Measurements from ENCODE around the gene CMIP. TPM values are rescaled to one million over a fixed set of nuclear protein-coding genes. Genes with fewer than 3 reads are reported as not detected.

Gene CMIP
- total RNA-seq, 4 donors from 2014 or later: 17.1 to 60.5 (median 39.7) TPM

- Histone ChIP-seq H3K4me1 (peaks cover 10 to 19% (median 13%) of the 10 kb centered on the region in 3 donors), H3K4me3 (no peak overlapping the region), H3K9me3 (no peaks in the 10 kb centered on the region), H3K27ac (no peak overlapping the region), H3K36me3 (no peaks in the 10 kb centered on the region), H3K27me3 (no peaks in the 10 kb centered on the region)
- intact Hi-C loops (cut with DNase I): loop anchor here (5.0 kb wide), 1 partner anchor 327 kb away; no protein-coding TSS in a partner anchor
- TF ChIP-seq POLR2A (IDR thresholded peaks at IDR 0.05) (no peak), CTCF (IDR thresholded peaks at IDR 0.05) (no peak)
- 86 to 91% methylated on average over 10 to 16 of the region's 16 CpGs for WGBS, 2 donors
- no peak for DNase-seq
Measured at GRCh38 chr16:81729451-81729850, 284.8 kb downstream of the CMIP start.

- no peaks in the 10 kb centered on the region for H3K36me3 ChIP-seq
- 0% methylated on average over 16 to 23 of the region's 47 CpGs for WGBS, 2 donors
- peak overlapping the region; percentile 28 to 58 (median 42) for H3K4me3 ChIP-seq
- H3K4me1 ChIP-seq: peaks cover 10 to 19% (median 13%) of the 10 kb centered on the region in 3 donors
- DNase-seq: no peak
- H3K9me3 ChIP-seq: no peaks in the 10 kb centered on the region
- TF ChIP-seq CTCF (IDR thresholded peaks at IDR 0.05): peak; percentile 60 to 81 (median 68)
- no peak for TF ChIP-seq POLR2A (IDR thresholded peaks at IDR 0.05)
- no peaks in the 10 kb centered on the region for H3K27me3 ChIP-seq
- intact Hi-C loops (cut with DNase I): loop anchor here (10.0 kb wide), 3 partner anchors 366 to 726 kb away; partner anchors contain the start of genes CENPN and CMC2
- peak overlapping the region; percentile 68 to 81 (median 80) for H3K27ac ChIP-seq
Measured at GRCh38 chr16:81730090-81731051, 285.8 kb downstream of the CMIP start.

- intact Hi-C loops (cut with DNase I): loop anchor here (10.0 kb wide), 3 partner anchors 367 to 727 kb away; partner anchors contain the start of genes CENPN and CMC2
- WGBS, 2 donors: 89 to 93% methylated on average over 6 of the region's 8 CpGs
- Histone ChIP-seq H3K4me1 (peaks cover 10 to 19% (median 13%) of the 10 kb centered on the region in 3 donors), H3K4me3 (no peak overlapping the region), H3K9me3 (no peaks in the 10 kb centered on the region), H3K27me3 (no peaks in the 10 kb centered on the region), H3K27ac (peak overlapping the region in 3 of 4 donors; percentile 16 to 81 (median 80)), H3K36me3 (no peaks in the 10 kb centered on the region)
- DNase-seq: no peak
- no peak for TF ChIP-seq POLR2A (IDR thresholded peaks at IDR 0.05)
- TF ChIP-seq CTCF (IDR thresholded peaks at IDR 0.05): no peak
Measured at GRCh38 chr16:81731649-81732048, 287.0 kb downstream of the CMIP start.

- H3K4me1 ChIP-seq: peaks cover 10 to 23% (median 16%) of the 10 kb centered on the region in 3 donors
- intact Hi-C loops (cut with DNase I): loop anchor here (10.0 kb wide), 3 partner anchors 368 to 728 kb away; partner anchors contain the start of genes CENPN and CMC2
- no peaks in the 10 kb centered on the region for H3K27me3 ChIP-seq
- WGBS, 2 donors: no CpG with 5 or more reads among the region's 1 CpG
- no peak for DNase-seq
- H3K4me3 ChIP-seq: no peak overlapping the region
- no peak overlapping the region for H3K27ac ChIP-seq
- TF ChIP-seq POLR2A (IDR thresholded peaks at IDR 0.05) (no peak), CTCF (IDR thresholded peaks at IDR 0.05) (no peak)
- H3K9me3 ChIP-seq: no peaks in the 10 kb centered on the region
- no peaks in the 10 kb centered on the region for H3K36me3 ChIP-seq
Measured at GRCh38 chr16:81732699-81733098, 288.1 kb downstream of the CMIP start.

- Histone ChIP-seq H3K27me3 (no peaks in the 10 kb centered on the region), H3K36me3 (no peaks in the 10 kb centered on the region), H3K4me1 (peaks cover 12 to 29% (median 20%) of the 10 kb centered on the region in 3 donors), H3K4me3 (no peak overlapping the region), H3K9me3 (no peaks in the 10 kb centered on the region), H3K27ac (no peak overlapping the region)
- no peak for DNase-seq
- TF ChIP-seq POLR2A (IDR thresholded peaks at IDR 0.05): no peak
- no peak for TF ChIP-seq CTCF (IDR thresholded peaks at IDR 0.05)
- WGBS, 2 donors: 86 to 97% methylated on average over 1 of the region's 1 CpG
- intact Hi-C loops (cut with DNase I): loop anchor here (10.0 kb wide), 3 partner anchors 368 to 728 kb away; partner anchors contain the start of genes CENPN and CMC2
Measured at GRCh38 chr16:81733295-81733694, 288.7 kb downstream of the CMIP start.

All from esophagus squamous epithelium (tissue), 5 donors.